ENCODE results near the gene IL1R2. TPM values are rescaled to one million over a fixed set of nuclear protein-coding genes. Genes with fewer than 3 reads are reported as not detected.

Gene IL1R2
- total and polyA plus RNA-seq, 9 of the 15 experiments (the other 6 are each of a cell fraction or from before 2014, with no cell fraction given), result 0.13 TPM; not detected in 8

GRCh38 chr2:102063941-102064678 is 72.3 kb downstream of the IL1R2 start (continued):
- TF ChIP-seq, protein P1, sequence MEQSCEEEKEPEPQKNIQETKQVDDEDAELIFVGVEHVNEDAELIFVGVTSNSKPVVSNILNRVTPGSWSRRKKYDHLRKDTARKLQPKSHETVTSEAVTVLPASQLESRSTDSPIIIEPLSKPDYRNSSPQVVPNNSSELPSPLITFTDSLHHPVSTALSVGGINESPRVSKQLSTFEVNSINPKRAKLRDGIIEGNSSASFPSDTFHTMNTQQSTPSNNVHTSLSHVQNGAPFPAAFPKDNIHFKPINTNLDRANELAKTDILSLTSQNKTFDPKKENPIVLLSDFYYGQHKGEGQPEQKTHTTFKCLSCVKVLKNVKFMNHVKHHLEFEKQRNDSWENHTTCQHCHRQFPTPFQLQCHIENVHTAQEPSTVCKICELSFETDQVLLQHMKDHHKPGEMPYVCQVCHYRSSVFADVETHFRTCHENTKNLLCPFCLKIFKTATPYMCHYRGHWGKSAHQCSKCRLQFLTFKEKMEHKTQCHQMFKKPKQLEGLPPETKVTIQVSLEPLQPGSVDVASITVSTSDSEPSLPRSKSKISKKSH (CRISPR knock-in tag; IDR thresholded peaks at IDR 0.05), result no peak
- TF ChIP-seq KDM5B (IDR thresholded peaks at IDR 0.05; ENCODE audit: insufficient replicate concordance, low read depth, low read length), result peak; percentile 26
- TF ChIP-seq, protein P2, sequence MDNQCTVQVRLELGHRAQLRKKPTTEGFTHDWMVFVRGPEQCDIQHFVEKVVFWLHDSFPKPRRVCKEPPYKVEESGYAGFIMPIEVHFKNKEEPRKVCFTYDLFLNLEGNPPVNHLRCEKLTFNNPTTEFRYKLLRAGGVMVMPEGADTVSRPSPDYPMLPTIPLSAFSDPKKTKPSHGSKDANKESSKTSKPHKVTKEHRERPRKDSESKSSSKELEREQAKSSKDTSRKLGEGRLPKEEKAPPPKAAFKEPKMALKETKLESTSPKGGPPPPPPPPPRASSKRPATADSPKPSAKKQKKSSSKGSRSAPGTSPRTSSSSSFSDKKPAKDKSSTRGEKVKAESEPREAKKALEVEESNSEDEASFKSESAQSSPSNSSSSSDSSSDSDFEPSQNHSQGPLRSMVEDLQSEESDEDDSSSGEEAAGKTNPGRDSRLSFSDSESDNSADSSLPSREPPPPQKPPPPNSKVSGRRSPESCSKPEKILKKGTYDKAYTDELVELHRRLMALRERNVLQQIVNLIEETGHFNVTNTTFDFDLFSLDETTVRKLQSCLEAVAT (IDR thresholded peaks at IDR 0.05), result no peak
- TF ChIP-seq, protein P3, sequence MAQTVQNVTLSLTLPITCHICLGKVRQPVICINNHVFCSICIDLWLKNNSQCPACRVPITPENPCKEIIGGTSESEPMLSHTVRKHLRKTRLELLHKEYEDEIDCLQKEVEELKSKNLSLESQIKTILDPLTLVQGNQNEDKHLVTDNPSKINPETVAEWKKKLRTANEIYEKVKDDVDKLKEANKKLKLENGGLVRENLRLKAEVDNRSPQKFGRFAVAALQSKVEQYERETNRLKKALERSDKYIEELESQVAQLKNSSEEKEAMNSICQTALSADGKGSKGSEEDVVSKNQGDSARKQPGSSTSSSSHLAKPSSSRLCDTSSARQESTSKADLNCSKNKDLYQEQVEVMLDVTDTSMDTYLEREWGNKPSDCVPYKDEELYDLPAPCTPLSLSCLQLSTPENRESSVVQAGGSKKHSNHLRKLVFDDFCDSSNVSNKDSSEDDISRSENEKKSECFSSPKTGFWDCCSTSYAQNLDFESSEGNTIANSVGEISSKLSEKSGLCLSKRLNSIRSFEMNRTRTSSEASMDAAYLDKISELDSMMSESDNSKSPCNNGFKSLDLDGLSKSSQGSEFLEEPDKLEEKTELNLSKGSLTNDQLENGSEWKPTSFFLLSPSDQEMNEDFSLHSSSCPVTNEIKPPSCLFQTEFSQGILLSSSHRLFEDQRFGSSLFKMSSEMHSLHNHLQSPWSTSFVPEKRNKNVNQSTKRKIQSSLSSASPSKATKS (CRISPR knock-in tag; IDR thresholded peaks at IDR 0.05), result no peak
- peak; percentile 57; the same call in 1 of the 2 replicates for TF ChIP-seq ZBTB7A (IDR thresholded peaks at IDR 0.05; ENCODE audit: borderline replicate concordance, control insufficient read depth, low read depth, low read length)
- TF ChIP-seq, protein P4, sequence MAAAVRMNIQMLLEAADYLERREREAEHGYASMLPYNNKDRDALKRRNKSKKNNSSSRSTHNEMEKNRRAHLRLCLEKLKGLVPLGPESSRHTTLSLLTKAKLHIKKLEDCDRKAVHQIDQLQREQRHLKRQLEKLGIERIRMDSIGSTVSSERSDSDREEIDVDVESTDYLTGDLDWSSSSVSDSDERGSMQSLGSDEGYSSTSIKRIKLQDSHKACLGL (CRISPR knock-in tag; IDR thresholded peaks at IDR 0.05; ENCODE audit: borderline replicate concordance, poor library complexity, severe bottlenecking), result no peak
- no peak for TF ChIP-seq ZNF76 (CRISPR knock-in tag; IDR thresholded peaks at IDR 0.05; ENCODE audit: borderline replicate concordance)
- TF ChIP-seq, protein P5, sequence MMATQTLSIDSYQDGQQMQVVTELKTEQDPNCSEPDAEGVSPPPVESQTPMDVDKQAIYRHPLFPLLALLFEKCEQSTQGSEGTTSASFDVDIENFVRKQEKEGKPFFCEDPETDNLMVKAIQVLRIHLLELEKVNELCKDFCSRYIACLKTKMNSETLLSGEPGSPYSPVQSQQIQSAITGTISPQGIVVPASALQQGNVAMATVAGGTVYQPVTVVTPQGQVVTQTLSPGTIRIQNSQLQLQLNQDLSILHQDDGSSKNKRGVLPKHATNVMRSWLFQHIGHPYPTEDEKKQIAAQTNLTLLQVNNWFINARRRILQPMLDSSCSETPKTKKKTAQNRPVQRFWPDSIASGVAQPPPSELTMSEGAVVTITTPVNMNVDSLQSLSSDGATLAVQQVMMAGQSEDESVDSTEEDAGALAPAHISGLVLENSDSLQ (IDR thresholded peaks at IDR 0.05), result 0 out of 2 replicates have a peak, but pooled peaks have one; percentile 38
- peak; percentile 88; the same call in 1 of the 2 replicates for TF ChIP-seq MXI1 (IDR thresholded peaks at IDR 0.05; ENCODE audit: low read depth, low read length)
- TF ChIP-seq ZEB2 (IDR thresholded peaks at IDR 0.05), result peak; percentile 44; the same call in 1 of the 2 replicates
- TF ChIP-seq RAD51 (IDR thresholded peaks at IDR 0.05; ENCODE audit: borderline replicate concordance, low read depth), result no peak
- TF ChIP-seq ATF6 (CRISPR knock-in tag; IDR thresholded peaks at IDR 0.05), result no peak
- TF ChIP-seq, protein P6, sequence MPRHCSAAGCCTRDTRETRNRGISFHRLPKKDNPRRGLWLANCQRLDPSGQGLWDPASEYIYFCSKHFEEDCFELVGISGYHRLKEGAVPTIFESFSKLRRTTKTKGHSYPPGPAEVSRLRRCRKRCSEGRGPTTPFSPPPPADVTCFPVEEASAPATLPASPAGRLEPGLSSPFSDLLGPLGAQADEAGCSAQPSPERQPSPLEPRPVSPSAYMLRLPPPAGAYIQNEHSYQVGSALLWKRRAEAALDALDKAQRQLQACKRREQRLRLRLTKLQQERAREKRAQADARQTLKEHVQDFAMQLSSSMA (CRISPR knock-in tag; IDR thresholded peaks at IDR 0.05), result no peak
- TF ChIP-seq BRF1 (IDR thresholded peaks at IDR 0.05; ENCODE audit: borderline replicate concordance, extremely low read depth, insufficient read length), result no peak
- peak; percentile 71 for TF ChIP-seq TEAD4 (IDR thresholded peaks at IDR 0.05; ENCODE audit: low read length)
- no peak for TF ChIP-seq TEAD4 (CRISPR knock-in tag; IDR thresholded peaks at IDR 0.05; ENCODE audit: borderline replicate concordance)

Data from K562 (cell line).